SK-N-SH (cell line): ENCODE measurements around the gene ENOX1.

Experiments
- CTCF ChIP-seq: fragments of 200-600 bp; sonication (generic); IDR thresholded peaks from 2 replicates; pipeline ENCODE4 v1.6.1; 2017; ENCODE audit warnings: antibody characterized with exemption, mild to moderate bottlenecking, moderate library complexity
- EP300 ChIP-seq, 2 experiments: IDR thresholded peaks; 2 replicates each; pipeline versions ENCODE4 v1.4.0 to v1.6.1; 2012; ENCODE audit warnings: borderline replicate concordance in 1 of 2, low read depth in 1 of 2, low read length in 1 of 2
- POLR2AphosphoS5 ChIP-seq: IDR thresholded peaks from 2 replicates; pipeline ENCODE4 v1.6.1; 2012; ENCODE audit warnings: low read depth, low read length
- RFX5 ChIP-seq: IDR thresholded peaks from 2 replicates; pipeline ENCODE4 v1.6.1; 2012; ENCODE audit warnings: mild to moderate bottlenecking, improper control_type of control experiment, low read length
- TEAD4 ChIP-seq: IDR thresholded peaks from 2 replicates; pipeline ENCODE4 v1.4.0; 2012; ENCODE audit warnings: mild to moderate bottlenecking, borderline replicate concordance; ENCODE audit not compliant: insufficient read depth
- YY1 ChIP-seq: IDR thresholded peaks from 2 replicates; pipeline ENCODE4 v1.4.0; 2012; ENCODE audit warnings: low read depth, mild to moderate bottlenecking

- TF ChIP-seq CTCF, result no peak
- no peak for TF ChIP-seq POLR2AphosphoS5
- no peak for TF ChIP-seq YY1
- TF ChIP-seq EP300 (IDR thresholded peaks at IDR 0.05; ENCODE audit: borderline replicate concordance in 1 of 2, low read depth in 1 of 2, low read length in 1 of 2), result no peak
- TF ChIP-seq RFX5, result no peak
- TF ChIP-seq TEAD4, result no peak
Measured at GRCh38 chr13:43663474-43664090, 123.2 kb downstream of the ENOX1 start.
